Activated CD8-positive, alpha-beta T cell treated with anti-CD3 and anti-CD28 coated beads for 36 hours (primary cell): ENCODE results near the gene CPNE6. TPM values are rescaled to one million over a fixed set of nuclear protein-coding genes. Genes with fewer than 3 reads are reported as not detected.

ENCODE experiments used
- ATAC-seq: fragments of 200-7000 bp; cut with Tn5 transposase; one replicate; pipeline ENCODE4 v1.10.0; 2021; ENCODE audit warnings: mild to moderate bottlenecking, moderate library complexity
- CTCF ChIA-PET: fragments of 350-600 bp; sonication (Branson Sonifier 250); formaldehyde crosslinking; loops from one replicate; lab custom pipeline; 2021; ENCODE audit warnings: antibody characterized with exemption; lab: Charles Lee
- POLR2A ChIA-PET: fragments of 350-600 bp; sonication (Branson Sonifier 250); formaldehyde crosslinking; loops from one replicate; lab custom pipeline; 2021; ENCODE audit warnings: antibody characterized with exemption; lab: Charles Lee
- DNase-seq: peaks from one replicate; pipeline ENCODE4 v3.0.0-alpha.2; 2020
- H3K27ac Mint-ChIP-seq: one replicate; pipeline ENCODE4 v1.8.0; 2021; ENCODE audit warnings: mild to moderate bottlenecking, mixed read lengths
- H3K27me3 Mint-ChIP-seq: one replicate; pipeline ENCODE4 v1.8.0; 2021; ENCODE audit warnings: mixed read lengths
- H3K36me3 Mint-ChIP-seq: one replicate; pipeline ENCODE4 v1.8.0; 2021; ENCODE audit warnings: low read depth, mixed read lengths
- H3K4me1 Mint-ChIP-seq: one replicate; pipeline ENCODE4 v1.8.0; 2021; ENCODE audit warnings: low read depth, mixed read lengths
- H3K4me3 Mint-ChIP-seq: one replicate; pipeline ENCODE4 v1.8.0; 2021; ENCODE audit warnings: mild to moderate bottlenecking, moderate library complexity, mixed read lengths
- H3K9me3 Mint-ChIP-seq: one replicate; pipeline ENCODE4 v1.8.0; 2021; ENCODE audit warnings: mixed read lengths
- CTCF ChIP-seq: fragments of 200-600 bp; IDR thresholded peaks from one replicate; pipeline ENCODE4 v1.8.0; 2022; ENCODE audit warnings: antibody characterized with exemption, mild to moderate bottlenecking
- intact Hi-C: fragments of 100-400 bp; cut with micrococcal nuclease; formaldehyde crosslinking; loops from one replicate; pipeline ENCODE4 v1.10.0; 2022
- total RNA-seq, 2 experiments: library from RNA; stranded (reverse); gene quantifications; one replicate each; pipeline ENCODE4 v1.2.3, GENCODE V29; 2021

Gene CPNE6
- total RNA-seq, 2 experiments from 2014 or later = not detected

DNA sequence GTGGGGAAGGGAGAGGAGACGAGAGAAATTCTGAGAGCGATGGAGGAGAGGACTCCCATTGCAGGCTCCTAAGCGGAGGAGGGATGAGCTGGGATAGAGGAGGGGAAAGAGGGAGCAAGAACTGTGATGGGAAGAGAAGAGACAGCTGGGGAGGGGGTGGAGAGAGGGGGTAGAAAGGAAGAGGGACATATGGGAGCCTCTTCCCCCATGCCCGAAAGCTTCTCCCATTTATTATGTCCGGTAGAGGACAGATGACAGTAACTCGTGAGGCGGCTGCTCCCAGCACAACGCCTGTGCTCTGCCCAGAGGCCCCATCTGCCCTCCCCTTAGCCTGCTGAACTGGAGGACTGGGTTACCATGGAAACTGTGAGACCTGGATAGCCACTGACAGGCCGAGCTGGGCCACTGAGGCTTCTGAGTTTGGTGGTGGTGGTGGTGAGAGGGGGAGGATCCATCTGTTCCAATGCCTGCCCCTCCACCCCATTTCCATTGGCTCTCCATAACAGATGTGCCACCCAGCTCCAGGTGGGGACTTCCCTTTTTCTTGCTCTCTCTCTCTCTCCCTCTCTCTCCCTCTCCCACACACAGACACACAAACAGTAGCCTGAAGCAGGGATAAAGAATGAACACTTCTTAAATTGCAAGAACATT lies 8.3 kb downstream of the CPNE6 start:
- Mint-ChIP-seq H3K36me3 (no peaks in the 10 kb centered on the region), H3K4me1 (peaks cover 22% of the 10 kb centered on the region), H3K4me3 (no peak overlapping the region), H3K27ac (peak overlapping the region; percentile 28), H3K27me3 (no peaks in the 10 kb centered on the region), H3K9me3 (no peaks in the 10 kb centered on the region)
- intact Hi-C loops = no loop called here
- ATAC-seq (no peak), DNase-seq (no peak)
- TF ChIP-seq CTCF = no peak
- CTCF ChIA-PET = interaction anchor here (1.1 to 9.1 kb wide), 8 partner anchors 10 to 81 kb away, joined by 4 to 127 read pairs (median 8); partner anchors contain the start of genes DCAF11, IRF9, NRL and PCK2
- POLR2A ChIA-PET = interaction anchor here (0.8 to 6.3 kb wide), 8 partner anchors 8 to 66 kb away, joined by 3 to 57 read pairs (median 4); partner anchors contain the start of genes CPNE6, DCAF11, NRL and PCK2

DNA sequence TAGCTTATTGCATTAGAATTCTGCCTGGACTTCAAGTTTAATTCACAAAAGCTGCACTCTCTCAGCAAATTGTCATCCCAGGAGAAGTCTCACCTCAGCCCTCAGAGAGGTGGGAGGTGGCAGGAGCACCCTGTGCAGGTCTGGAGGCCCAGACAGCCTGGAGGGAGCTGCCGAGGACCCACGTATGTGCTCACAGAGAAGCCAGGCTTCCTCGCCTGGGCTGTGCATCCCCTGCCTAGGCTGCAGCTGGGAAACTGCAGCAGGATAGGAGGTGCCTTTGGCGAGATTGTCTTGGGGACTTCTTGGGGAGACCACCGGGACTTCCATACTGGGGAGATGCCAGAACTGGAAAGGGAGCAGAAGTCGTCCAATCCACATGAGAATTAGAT lies 8.8 kb downstream of the CPNE6 start:
- Mint-ChIP-seq H3K4me1 (peaks cover 21% of the 10 kb centered on the region), H3K4me3 (peak overlapping the region; percentile 75), H3K27ac (peak overlapping the region; percentile 75), H3K9me3 (no peaks in the 10 kb centered on the region), H3K27me3 (no peaks in the 10 kb centered on the region), H3K36me3 (no peaks in the 10 kb centered on the region)
- ChIA-PET CTCF (interaction anchor here (0.7 to 9.1 kb wide), 12 partner anchors 10 to 162 kb away, joined by 3 to 127 read pairs (median 7); partner anchors contain the start of genes DCAF11, IRF9, NRL and PCK2), POLR2A (interaction anchor here (0.6 to 6.3 kb wide), 11 partner anchors 8 to 517 kb away, joined by 3 to 57 read pairs (median 4); partner anchors contain the start of genes CPNE6, DCAF11, NRL and PCK2)
- DNase-seq (no peak), ATAC-seq (no peak)
- no peak for TF ChIP-seq CTCF
- intact Hi-C loops = no loop called here

GRCh38 chr14:24080888-24081738 lies 9.8 kb downstream of the CPNE6 start:
- Mint-ChIP-seq H3K27me3 (no peaks in the 10 kb centered on the region), H3K9me3 (no peaks in the 10 kb centered on the region)
- intact Hi-C loops = no loop called here

DNA sequence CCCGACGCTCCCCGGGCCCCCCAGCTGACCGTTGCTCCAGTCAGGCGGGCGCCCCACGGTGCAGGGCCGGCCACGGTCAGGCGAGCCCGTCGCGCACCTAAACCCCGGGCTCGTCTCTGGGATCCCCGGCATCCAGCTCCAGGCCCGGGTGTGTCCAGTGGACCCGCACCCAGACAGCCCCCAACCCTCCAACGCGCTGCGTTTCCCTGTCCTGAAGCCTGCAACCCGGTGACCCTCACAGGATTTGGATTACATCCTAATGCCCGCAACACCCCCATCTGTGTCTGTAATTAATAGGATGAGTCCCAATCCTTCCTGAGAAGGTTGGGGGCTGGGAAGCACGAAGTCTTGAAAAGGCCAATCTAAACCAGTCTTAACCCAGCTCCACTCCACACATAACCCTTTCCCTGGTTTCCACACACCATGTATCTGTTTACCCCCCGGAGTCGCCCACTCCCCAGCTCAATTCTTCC lies 10.4 kb downstream of the CPNE6 start:
- ATAC-seq = no peak
- peak overlapping the region; percentile 75 for H3K4me3 Mint-ChIP-seq
- intact Hi-C loops = no loop called here
- no peaks in the 10 kb centered on the region for H3K27me3 Mint-ChIP-seq
- DNase-seq = no peak
- no peaks in the 10 kb centered on the region for H3K9me3 Mint-ChIP-seq
- H3K27ac Mint-ChIP-seq = peak overlapping the region; percentile 48
- CTCF ChIA-PET = interaction anchor here (0.7 to 9.1 kb wide), 8 partner anchors 11 to 252 kb away, joined by 3 to 127 read pairs (median 12); partner anchors contain the start of genes DCAF11, NRL, PCK2 and TINF2
- H3K36me3 Mint-ChIP-seq = no peaks in the 10 kb centered on the region
- TF ChIP-seq CTCF = no peak
- H3K4me1 Mint-ChIP-seq = peaks cover 19% of the 10 kb centered on the region
- POLR2A ChIA-PET = interaction anchor here (1.0 to 6.3 kb wide), 9 partner anchors 10 to 171 kb away, joined by 3 to 57 read pairs (median 5); partner anchors contain the start of genes CPNE6, DCAF11, NRL and PCK2

More at GRCh38 chr14:24080888-24081738, 9.8 kb downstream of the CPNE6 start:
- ChIA-PET POLR2A (interaction anchor here (0.6 to 6.3 kb wide), 12 partner anchors 9 to 516 kb away, joined by 3 to 57 read pairs (median 4); partner anchors contain the start of genes CPNE6, DCAF11, NRL and PCK2), CTCF (interaction anchor here (0.7 to 9.1 kb wide), 13 partner anchors 11 to 252 kb away, joined by 3 to 127 read pairs (median 5); partner anchors contain the start of genes DCAF11, IRF9, NRL and PCK2)
- no peak for TF ChIP-seq CTCF
- ATAC-seq (peak; percentile 93), DNase-seq (peak; percentile 89)
- peak overlapping the region; percentile 75 for H3K4me3 Mint-ChIP-seq
- H3K36me3 Mint-ChIP-seq = no peaks in the 10 kb centered on the region
- H3K4me1 Mint-ChIP-seq = peaks cover 19% of the 10 kb centered on the region
- H3K27ac Mint-ChIP-seq = peak overlapping the region; percentile 75
